Activated T-cell treated with anti-CD3 and anti-CD28 coated beads, Interleukin-2, amount 50 U/mL, for 24 hours (primary cell): Measurements from ENCODE around the gene MSANTD7.
A peak's percentile ranks its signal among the peaks of the same experiment; 100 is the strongest.
"Not testable (repeated sequence)": the region's sequence is repeated elsewhere in the genome, so short reads cannot be mapped to it uniquely, and the experiment has no call there.

Experiments
- DNase-seq: peaks from one replicate; pipeline ENCODE4 v3.0.0-alpha.2; 2020
- H3K27ac Mint-ChIP-seq: 2 replicates; pipeline ENCODE4 v1.8.0; 2020; ENCODE audit warnings: mild to moderate bottlenecking, mixed read lengths
- H3K27me3 Mint-ChIP-seq: 2 replicates; pipeline ENCODE4 v1.8.0; 2020; ENCODE audit warnings: mixed read lengths
- H3K36me3 Mint-ChIP-seq: 2 replicates; pipeline ENCODE4 v1.8.0; 2020; ENCODE audit warnings: low read depth, mixed read lengths
- H3K4me1 Mint-ChIP-seq: 2 replicates; pipeline ENCODE4 v1.8.0; 2020; ENCODE audit warnings: low read depth, mixed read lengths
- H3K4me3 Mint-ChIP-seq: 2 replicates; pipeline ENCODE4 v1.8.0; 2020; ENCODE audit warnings: mild to moderate bottlenecking, moderate library complexity, mixed read lengths
- H3K9me3 Mint-ChIP-seq: 2 replicates; pipeline ENCODE4 v1.8.0; 2020; ENCODE audit warnings: mixed read lengths

Gene MSANTD7, protein sequence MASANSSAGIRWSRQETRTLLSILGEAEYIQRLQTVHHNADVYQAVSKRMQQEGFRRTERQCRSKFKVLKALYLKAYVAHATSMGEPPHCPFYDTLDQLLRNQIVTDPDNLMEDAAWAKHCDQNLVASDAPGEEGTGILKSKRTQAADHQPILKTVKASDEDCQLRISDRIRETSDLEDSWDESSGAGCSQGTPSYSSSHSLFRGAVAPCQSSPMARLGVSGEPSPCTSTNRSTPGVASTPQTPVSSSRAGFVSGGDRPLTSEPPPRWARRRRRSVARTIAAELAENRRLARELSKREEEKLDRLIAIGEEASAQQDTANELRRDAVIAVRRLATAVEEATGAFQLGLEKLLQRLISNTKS

DNA sequence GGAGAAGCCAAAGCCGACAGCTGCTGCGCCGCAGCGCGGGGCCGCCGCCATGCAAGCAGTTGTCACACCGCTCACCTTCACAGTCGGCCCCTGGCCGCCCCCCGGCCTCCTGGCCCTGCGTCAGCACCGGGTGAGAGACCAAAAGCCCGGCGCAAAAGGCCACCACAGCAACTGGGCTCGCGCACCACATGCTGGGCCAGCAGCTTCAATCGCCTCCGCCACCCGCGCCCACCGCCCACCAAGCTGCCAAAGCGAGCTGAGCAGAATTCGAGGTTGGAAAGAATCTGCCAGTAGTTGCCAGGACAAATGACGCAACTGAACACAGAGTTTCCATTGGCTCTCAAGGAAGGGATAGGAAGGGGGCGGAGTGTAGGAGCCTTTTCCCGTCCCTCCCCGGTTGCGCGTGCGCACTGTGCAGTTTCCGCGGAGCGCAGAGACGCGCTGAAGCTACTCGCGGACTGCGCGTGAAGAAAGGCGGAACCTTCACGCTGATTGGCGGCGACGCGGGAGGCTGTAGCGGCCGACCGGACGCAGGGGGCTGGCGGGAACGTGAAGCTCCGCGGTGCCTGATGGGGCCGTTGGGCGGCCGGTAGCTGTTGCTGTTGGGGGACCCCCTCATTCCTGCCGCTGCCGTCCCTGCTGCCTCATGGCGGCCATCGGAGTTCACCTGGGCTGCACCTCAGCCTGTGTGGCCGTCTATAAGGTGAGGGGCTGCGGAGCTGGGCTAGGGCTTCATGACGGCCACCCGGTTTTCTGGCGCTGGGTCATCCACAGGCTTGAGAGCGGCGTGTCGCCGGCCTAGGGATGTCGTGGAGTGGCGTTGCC, at the start of gene MSANTD7, which contains the start of the genes CDNF and HSPA14:
Gene MSANTD7 (plus strand): TSS at position 550 of the 825 bp plus-strand sequence. CDS start 3,979 bp downstream, outside the sequence.
Gene CDNF (minus strand): TSS at position 281 of the 825 bp plus-strand sequence. CDS start 91 bp downstream, at position 190.
Gene HSPA14 (plus strand): TSS at position 550 of the 825 bp plus-strand sequence. CDS start 97 bp downstream, at position 647.
- H3K27me3 Mint-ChIP-seq, result no peaks in the 10 kb centered on the region

DNA sequence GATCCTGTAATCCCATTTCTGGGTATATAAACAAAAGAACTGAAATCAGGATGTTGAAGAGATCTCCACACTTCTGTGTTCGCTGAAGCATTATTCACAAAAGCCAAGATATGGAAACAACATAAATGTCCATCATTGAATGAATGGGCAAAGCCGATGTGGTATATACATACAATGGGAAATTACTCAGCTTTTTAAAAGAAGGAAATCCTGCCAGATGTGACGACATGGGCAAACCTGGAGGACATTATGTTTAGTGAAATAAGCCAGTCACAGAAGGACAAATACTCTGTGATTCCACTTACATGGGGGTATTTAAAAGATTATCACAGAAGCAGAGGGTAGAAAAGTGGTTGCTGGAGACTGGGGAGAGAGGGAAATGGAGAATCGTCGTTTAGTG, 39.5 kb upstream of the MSANTD7 start:
- H3K4me3 Mint-ChIP-seq, result no peak overlapping the region
- no peaks in the 10 kb centered on the region for H3K9me3 Mint-ChIP-seq
- no peak overlapping the region for H3K27ac Mint-ChIP-seq
- DNase-seq, result no peak
- H3K27me3 Mint-ChIP-seq, result no peaks in the 10 kb centered on the region
- H3K4me1 Mint-ChIP-seq, result no peaks in the 10 kb centered on the region
- H3K36me3 Mint-ChIP-seq, result no peaks in the 10 kb centered on the region

More for the DNA sequence above, at the start of gene MSANTD7, which contains the start of the genes CDNF and HSPA14:
- DNase-seq, result peak; percentile 98
- H3K4me1 Mint-ChIP-seq, result peaks cover 30% of the 10 kb centered on the region
- peak within 1 kb of the TSS; percentile 98 for H3K27ac Mint-ChIP-seq
- H3K4me3 Mint-ChIP-seq, result peak within 1 kb of the TSS; percentile 95
- H3K9me3 Mint-ChIP-seq, result no peaks in the 10 kb centered on the region
- H3K36me3 Mint-ChIP-seq, result peaks cover 50% of the 10 kb centered on the region

DNA sequence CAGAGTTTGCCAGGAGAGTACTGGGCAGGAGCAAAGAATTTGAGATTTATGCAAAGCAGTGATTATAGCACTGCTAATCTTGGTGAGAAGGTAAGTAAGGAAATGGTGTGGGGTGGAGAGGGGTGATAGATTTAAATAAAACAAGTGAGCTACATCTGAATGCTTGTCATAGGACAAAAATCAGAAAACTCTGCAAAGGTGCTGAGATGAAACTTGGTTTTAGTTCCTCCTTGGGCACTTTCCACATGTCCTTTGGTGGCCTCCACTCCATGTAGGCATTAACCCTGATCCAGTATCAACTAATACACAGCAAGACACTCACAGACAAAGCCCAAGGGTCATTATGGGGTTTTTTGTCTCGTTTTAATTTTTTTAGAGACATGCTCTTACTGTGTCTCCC, 37.7 kb upstream of the MSANTD7 start:
- no peaks in the 10 kb centered on the region for H3K36me3 Mint-ChIP-seq
- no peaks in the 10 kb centered on the region for H3K4me1 Mint-ChIP-seq
- no peak for DNase-seq
- H3K27ac Mint-ChIP-seq, result no peak overlapping the region
- H3K4me3 Mint-ChIP-seq, result no peak overlapping the region
- H3K9me3 Mint-ChIP-seq, result no peaks in the 10 kb centered on the region
- no peaks in the 10 kb centered on the region for H3K27me3 Mint-ChIP-seq

DNA sequence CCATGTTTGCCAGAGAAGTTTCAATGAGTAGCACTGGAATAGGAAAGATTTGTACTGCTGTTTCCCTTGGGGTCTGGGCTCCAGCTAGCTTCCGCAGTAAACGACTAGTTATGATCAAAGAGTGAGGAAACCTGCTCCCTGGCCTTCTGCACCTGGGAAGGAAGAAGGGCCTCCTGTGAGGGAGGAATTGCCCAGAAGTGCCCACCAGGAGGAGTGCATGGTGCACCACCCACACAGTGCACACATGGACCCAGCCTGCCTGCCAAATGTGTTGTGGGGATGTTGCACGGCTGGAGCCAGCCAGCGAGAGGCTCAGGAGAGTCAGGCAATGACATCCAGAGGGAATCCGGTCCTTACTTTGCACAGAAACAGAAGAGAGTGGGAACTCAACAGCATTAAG, 36.4 kb upstream of the MSANTD7 start:
- Mint-ChIP-seq H3K27ac (no peak overlapping the region), H3K4me1 (no peaks in the 10 kb centered on the region), H3K9me3 (no peaks in the 10 kb centered on the region), H3K27me3 (no peaks in the 10 kb centered on the region), H3K4me3 (no peak overlapping the region), H3K36me3 (no peaks in the 10 kb centered on the region)
- no peak for DNase-seq

DNA sequence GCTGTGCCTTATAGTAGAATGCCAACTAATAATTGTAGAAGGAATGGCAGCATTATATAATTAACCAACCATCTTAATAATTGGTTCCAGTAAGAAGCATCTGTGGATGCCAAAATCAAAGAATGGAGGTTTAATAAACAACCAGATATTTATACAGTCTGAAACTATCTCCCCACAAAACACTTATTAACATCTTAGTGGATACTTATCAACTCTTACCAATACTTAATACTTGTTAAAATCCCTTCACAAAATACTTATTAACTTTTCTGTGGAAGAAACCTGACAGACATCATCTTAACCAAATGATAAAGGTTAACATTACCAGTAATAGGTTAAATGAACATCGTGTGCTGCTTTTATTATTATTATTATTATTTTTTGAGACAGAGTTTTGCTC, 34.3 kb upstream of the MSANTD7 start:
- Mint-ChIP-seq H3K27ac (no peak overlapping the region), H3K36me3 (no peaks in the 10 kb centered on the region), H3K4me1 (no peaks in the 10 kb centered on the region), H3K4me3 (no peak overlapping the region), H3K9me3 (no peaks in the 10 kb centered on the region), H3K27me3 (no peaks in the 10 kb centered on the region)
- DNase-seq, result no peak

DNA sequence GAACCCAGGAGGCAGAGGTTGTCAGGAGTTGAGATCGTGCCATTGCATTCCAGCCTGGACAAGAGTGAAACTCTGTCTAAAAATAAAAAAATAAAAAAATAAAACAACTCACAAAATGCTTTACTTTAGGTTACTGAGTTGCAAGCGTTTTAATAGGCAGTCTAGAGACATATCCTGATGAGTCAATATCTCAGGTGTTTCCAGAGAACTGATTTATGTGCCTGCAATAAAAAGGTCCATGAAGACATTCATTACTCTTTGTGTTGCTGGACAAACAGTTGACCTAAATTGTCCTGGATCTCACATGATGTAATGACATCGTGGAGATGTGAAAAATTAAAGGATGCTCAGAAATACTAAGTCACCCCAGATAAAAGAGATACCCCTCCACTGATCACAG, 31.8 kb upstream of the MSANTD7 start:
- Mint-ChIP-seq H3K9me3 (no peaks in the 10 kb centered on the region), H3K36me3 (no peaks in the 10 kb centered on the region), H3K4me1 (peaks cover 7% of the 10 kb centered on the region), H3K27ac (no peak overlapping the region), H3K27me3 (no peaks in the 10 kb centered on the region), H3K4me3 (no peak overlapping the region)
- no peak for DNase-seq

DNA sequence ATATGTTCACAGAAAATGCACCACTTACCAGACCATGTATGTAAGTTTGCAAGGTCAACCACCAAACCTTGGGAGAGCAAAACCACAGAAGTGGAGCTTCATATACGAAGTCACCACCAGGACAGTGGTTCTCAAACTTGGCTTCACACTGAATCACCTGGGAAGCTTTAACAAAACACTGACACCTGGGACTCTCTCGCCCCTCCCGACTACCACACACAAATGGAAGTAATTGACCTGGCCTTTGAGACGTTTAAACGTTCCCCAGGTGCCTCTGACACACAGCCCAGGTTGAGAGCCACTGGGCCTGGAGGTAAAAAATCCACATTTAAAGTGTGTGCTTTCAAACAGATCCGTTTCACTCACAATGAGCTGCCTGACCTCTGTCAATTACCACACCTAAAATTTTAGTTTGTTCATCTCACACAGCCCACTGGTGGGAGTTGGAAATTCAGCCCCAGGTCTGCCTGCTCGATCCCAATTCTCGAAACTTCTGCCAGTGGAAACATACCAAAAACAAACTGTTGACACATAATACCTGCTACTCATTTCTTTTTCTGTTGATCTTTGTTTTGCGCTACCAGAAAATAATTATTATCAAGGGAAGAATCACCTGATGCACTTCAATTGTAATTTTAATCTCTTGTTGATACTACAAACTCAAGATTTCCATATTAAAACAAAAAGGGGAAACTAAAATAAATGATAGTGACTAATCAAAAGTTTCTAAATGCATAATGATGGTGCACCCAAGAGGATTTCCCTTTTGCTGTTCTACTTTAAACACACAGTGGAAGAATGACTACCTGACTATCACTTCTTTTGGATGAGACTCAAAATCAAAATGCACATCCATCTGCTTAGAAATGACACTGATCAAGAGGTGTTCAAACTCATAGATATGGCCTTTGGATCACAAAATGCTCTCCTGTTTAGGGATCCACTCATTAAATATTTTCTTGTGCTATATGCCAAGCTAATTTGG, 26.8 kb upstream of the MSANTD7 start:
- no peak for DNase-seq
- Mint-ChIP-seq H3K4me3 (no peak overlapping the region), H3K27me3 (no peaks in the 10 kb centered on the region), H3K27ac (peak overlapping the region; percentile 15), H3K9me3 (no peaks in the 10 kb centered on the region), H3K4me1 (peaks cover 26% of the 10 kb centered on the region), H3K36me3 (no peaks in the 10 kb centered on the region)

DNA sequence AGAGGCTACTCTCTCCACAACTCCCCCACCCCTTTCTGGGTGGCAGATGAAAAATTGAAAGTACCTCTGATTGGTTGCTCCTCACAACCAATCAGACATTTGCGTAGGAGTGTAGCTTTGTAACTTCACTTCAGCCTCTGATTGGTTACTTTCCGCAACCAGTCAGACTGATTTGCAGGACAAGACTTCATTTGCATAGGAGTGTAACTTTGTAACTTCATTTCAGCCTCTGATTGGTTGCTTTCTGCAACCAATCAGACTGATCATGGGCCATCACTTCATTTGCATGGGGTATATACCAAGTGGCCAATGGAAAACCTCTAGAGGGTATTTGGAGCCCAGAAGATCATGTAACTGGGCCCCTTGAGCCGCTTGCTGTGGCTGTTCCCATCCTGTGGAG, 25.8 kb upstream of the MSANTD7 start:
- Mint-ChIP-seq H3K4me3 (peak overlapping the region; percentile 36), H3K27ac (no peak overlapping the region)

DNA sequence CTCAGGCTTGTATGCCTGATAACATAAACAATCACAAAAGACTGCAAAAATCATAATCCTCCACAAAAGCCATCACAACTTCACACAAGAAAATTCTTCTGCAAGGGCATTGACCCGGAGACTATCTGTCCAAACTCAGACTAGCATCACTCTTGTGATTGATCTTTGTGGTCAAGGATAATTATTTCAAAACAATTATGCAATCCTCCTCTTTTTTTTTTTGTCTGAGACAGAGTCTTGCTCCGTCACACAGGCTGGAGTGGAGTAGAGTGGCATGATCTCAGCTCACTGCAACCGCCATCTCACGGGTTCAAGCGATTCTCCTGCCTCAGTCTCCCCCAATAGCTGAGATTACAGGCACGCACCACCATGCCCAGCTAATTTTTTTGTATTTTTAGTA, 22.4 kb upstream of the MSANTD7 start:
- Mint-ChIP-seq H3K4me1 (peaks cover 25% of the 10 kb centered on the region), H3K4me3 (no peak overlapping the region), H3K27ac (no peak overlapping the region), H3K9me3 (no peaks in the 10 kb centered on the region), H3K27me3 (no peaks in the 10 kb centered on the region), H3K36me3 (no peaks in the 10 kb centered on the region)
- no peak for DNase-seq

More for the DNA sequence above, 25.8 kb upstream of the MSANTD7 start:
- Mint-ChIP-seq H3K27me3 (no peaks in the 10 kb centered on the region), H3K9me3 (no peaks in the 10 kb centered on the region), H3K4me1 (peaks cover 26% of the 10 kb centered on the region), H3K36me3 (no peaks in the 10 kb centered on the region)
- DNase-seq, result no peak

DNA sequence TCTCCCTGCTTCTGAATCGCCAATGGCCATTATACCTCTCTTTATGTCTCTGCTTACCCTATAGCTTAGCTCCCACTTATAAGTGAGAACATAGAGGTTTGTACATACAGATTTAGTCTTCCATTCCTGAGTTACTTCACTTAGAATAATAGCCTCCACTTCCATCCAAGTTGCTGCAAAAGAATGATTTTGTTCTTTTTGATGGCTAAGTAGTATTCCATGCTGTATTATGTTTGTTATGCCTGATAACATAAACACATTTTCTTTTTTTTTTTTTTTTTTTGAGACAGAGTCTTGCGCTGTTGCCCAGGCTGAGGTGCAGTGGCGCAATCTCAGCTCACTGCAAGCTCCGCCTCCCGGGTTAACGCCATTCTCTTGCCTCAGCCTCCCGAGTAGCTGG, 21.4 kb upstream of the MSANTD7 start:
- H3K27me3 Mint-ChIP-seq, DNase-seq, H3K27ac Mint-ChIP-seq, H3K36me3 Mint-ChIP-seq, H3K9me3 Mint-ChIP-seq, H3K4me3 Mint-ChIP-seq: not testable (repeated sequence)
- H3K4me1 Mint-ChIP-seq, result peaks cover 16% of the 10 kb centered on the region

DNA sequence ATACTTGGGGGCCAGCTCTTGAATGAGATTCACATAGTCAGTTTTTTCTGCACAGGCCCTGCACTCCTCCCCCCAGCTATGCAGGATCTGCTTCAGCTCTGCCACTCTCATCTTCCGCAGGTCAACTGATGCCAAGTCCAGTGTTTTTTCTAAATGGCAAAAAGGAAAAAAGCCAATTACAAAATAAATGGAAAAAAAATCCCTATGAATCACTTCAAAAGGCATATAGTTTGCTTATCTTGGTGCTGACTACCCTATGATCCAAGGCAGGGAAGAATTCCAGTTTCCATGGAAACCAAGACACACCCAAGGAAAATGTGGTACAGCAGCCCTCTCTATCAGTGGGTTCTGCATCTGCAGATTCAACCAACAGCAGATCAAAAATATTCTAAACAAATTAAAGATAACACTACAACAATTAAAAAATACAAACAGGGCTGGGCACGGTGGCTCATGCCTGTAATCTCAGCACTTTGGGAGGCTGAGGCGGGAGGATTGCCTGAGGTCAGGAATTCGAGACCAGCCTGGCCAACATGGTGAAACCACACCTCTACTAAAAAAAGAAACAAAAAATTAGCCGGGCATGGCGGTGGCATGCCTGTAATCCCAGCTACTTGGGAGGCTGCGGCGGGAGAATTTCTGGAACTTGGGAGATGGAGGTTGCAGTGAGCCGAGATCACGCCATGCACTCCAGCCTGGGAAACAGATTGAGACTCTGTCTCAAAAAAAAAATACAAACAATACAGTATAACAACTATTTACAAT, 17.9 kb upstream of the MSANTD7 start:
- no peak for DNase-seq
- no peak overlapping the region for H3K4me3 Mint-ChIP-seq
- no peaks in the 10 kb centered on the region for H3K9me3 Mint-ChIP-seq
- H3K27ac Mint-ChIP-seq, result no peak overlapping the region
- peaks cover 4% of the 10 kb centered on the region for H3K4me1 Mint-ChIP-seq
- no peaks in the 10 kb centered on the region for H3K27me3 Mint-ChIP-seq
- H3K36me3 Mint-ChIP-seq, result no peaks in the 10 kb centered on the region

DNA sequence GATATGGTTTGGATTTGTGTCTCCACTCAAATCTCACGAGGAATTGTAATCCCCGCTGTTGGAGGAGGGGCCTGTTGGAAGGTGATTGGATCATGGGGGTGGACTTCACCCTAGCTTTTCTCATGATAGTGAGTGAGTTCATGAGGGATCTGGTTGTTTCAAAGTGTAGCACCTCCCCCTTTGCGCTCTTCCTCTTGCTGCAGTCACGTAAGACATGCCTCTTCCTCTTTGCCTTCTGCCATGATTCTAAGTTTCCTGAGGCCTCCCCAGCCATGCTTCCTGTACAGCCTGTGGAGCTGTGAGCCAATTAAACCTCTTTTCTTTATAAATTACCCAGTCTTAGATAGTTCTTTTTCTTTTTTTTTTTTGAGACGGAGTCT, 17.3 kb upstream of the MSANTD7 start:
- no peak overlapping the region for H3K27ac Mint-ChIP-seq
- no peaks in the 10 kb centered on the region for H3K27me3 Mint-ChIP-seq
- no peaks in the 10 kb centered on the region for H3K9me3 Mint-ChIP-seq
- H3K36me3 Mint-ChIP-seq, result no peaks in the 10 kb centered on the region
- no peak for DNase-seq
- peaks cover 4% of the 10 kb centered on the region for H3K4me1 Mint-ChIP-seq
- H3K4me3 Mint-ChIP-seq, result no peak overlapping the region

DNA sequence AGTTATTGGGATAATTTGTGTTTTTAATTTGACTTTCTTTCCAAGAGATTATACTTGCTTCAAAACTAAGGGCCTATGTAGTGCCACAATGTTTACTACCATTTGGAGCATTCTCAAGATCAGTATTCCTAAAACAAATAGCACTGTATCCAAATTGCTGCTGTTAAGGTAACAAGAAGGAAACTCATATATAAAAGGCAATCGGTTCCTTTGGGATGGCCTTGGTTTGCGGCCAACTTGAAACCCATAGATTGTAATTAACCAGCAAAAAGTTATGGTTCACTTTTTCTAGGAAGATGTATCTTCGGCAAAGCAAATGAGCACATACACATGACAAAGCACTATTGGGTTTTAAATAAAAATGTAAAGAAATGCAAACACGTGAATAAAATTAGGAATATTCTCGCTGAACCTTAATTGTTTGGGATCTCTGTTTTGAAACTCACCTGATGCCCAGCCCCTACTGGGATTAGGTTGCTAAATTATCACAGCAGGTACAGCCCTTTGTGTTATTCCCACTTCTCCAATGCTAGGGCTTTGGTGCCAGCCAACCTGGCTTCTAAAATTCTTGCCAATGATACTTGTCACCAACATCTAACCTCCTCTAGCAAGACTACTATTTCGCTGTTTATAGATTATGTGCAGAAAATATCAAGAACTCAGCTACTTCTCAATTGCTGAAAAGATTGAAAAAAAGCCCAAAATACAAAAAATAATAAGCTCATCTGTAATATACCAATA, 16.3 kb upstream of the MSANTD7 start:
- H3K27ac Mint-ChIP-seq, result no peak overlapping the region
- no peaks in the 10 kb centered on the region for H3K27me3 Mint-ChIP-seq
- H3K4me1 Mint-ChIP-seq, result peaks cover 4% of the 10 kb centered on the region

More for the DNA sequence above, 16.3 kb upstream of the MSANTD7 start:
- DNase-seq, result no peak
- Mint-ChIP-seq H3K4me3 (no peak overlapping the region), H3K36me3 (no peaks in the 10 kb centered on the region), H3K9me3 (no peaks in the 10 kb centered on the region)
